ENCODE results near the gene TMEM258.

Gene TMEM258

DNA sequence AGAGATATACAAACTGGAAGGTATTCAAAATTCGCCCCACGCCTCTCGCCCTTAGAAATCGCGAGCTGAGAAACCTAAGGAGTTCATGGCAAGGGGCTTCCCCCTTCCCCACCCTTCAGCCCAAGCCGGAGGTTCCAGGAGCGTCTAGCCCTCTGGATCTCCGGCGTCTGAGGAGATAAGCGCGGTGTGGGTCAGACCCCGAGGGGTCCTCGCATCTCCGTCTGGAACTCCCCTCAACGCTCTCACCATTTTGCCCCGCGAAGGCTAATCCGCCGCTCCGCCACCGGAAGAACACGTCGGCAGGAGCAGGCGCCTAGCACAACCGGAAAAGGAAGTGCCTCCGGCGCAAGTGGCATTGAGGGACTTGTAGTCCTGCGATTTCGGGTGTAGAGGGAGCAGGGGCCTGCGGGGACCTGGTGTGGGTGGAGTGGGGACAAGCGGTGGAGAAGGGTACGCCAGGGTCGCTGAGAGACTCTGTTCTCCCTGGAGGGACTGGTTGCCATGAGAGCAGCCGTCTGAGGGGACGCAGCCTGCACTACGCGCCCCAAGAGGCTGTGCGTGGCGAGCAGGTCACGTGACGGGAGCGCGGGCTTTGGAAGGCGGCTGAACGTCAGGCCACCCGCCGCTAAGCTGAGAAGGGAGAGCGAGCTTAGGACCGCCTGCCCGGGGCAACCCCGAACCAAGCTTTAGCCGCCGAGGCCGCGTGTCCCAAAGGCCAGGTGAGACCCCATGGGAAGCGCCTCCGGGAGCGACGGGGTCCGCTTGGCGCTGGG, at the start of gene TMEM258, which contains the start of gene FEN1:
Gene TMEM258 (minus strand): TSS at position 290 of the 773 bp plus-strand sequence. CDS start 41 bp downstream, at position 249.
Gene FEN1 (plus strand): TSS at position 602 of the 773 bp plus-strand sequence. CDS start 2,451 bp downstream, outside the sequence.
- DNase-seq = peak; percentile 88 to 90

- DNase-seq = no peak
Observed at GRCh38 chr11:61841636-61842527, 49.5 kb upstream of the TMEM258 start.

GRCh38 chr11:61840371-61840770, 48.0 kb upstream of the TMEM258 start:
- DNase-seq = no peak

DNA sequence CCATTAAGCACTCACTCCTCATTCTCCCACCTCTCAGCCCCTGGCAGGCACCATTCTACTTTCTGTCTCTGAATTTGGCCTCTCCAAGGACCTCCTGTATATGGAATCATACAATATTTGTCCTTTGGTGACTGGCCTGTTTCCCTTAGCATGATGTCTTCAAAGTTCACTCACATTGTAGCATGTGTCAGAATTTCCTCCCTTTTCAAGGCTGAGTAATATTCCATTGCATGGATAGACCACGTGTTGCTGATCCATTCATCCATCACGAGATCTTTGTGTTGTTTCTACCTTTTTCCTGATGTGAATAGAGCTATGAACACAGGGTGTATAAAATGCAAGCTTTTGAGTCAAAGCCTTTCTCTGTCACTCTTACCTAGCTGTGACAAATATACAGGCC, 47.3 kb upstream of the TMEM258 start:
- DNase-seq = no peak

DNA sequence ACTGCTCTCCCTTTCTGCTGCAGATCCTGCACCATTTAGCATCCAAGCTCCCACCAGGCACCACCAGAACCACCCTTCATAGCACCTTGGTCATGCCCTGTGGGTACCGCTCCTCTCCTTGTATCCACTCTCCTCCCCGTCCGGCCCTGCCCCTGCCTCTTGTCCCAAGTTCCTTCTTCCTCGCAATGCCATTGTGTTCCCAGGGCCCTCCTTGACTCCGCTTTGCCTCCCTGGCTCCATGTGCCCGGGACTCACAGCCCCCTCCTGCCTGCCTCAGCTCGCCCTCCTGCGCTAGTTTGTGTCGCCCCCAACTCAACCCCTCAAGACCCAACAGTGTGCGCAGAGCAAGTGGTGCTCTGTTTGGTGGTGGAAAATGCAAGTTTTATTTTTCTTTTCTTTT, 46.5 kb upstream of the TMEM258 start:
- no peak for DNase-seq

GRCh38 chr11:61838501-61838900, 46.1 kb upstream of the TMEM258 start:
- DNase-seq = no peak

DNA sequence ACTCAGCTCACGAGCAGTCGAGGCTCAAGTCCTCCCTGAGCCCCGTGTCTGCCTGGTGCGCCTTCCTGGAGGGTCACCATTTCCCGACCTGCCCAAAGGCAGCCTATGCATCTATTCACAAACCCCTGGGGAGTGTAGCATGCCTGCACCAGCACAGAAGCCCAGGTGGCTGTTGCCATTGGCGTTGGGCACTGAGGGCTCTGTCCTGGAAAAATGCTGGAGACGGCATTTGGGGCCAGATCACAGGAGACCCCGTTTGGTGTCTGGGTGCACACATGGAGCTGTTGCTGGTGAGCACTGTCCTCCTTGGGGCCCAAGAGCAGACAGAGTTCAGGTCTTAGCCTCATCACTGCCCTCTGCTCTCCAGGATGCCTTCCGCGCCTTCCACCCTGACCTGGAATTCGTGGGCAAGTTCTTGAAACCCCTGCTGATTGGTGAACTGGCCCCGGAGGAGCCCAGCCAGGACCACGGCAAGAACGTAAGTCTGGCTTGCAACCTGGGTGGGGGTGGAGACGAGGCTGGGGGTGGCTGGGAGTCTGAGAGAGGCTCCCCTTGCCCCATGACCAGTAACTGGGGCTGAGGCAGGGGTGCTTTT, 45.1 kb upstream of the TMEM258 start:
- no peak for DNase-seq

DNA sequence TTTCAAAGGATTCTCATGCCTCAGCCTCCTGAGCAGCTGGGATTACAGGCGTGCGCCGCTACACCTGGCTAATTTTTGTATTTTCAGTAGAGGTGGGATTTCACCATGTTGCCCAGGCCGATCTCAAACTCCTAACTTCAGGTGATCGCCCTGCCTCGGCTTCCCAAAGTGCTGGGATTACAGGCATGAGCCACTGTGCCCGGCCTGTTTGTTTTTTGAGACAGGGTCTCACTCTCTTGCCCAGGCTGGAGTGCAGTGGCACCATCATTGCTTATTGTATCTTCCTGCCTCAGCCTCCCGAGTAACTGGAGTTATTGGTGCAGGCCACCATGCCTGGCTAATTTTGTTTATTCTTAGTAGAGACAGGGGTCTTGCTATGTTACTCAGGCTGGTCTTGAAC, 43.8 kb upstream of the TMEM258 start:
- no peak for DNase-seq

DNA sequence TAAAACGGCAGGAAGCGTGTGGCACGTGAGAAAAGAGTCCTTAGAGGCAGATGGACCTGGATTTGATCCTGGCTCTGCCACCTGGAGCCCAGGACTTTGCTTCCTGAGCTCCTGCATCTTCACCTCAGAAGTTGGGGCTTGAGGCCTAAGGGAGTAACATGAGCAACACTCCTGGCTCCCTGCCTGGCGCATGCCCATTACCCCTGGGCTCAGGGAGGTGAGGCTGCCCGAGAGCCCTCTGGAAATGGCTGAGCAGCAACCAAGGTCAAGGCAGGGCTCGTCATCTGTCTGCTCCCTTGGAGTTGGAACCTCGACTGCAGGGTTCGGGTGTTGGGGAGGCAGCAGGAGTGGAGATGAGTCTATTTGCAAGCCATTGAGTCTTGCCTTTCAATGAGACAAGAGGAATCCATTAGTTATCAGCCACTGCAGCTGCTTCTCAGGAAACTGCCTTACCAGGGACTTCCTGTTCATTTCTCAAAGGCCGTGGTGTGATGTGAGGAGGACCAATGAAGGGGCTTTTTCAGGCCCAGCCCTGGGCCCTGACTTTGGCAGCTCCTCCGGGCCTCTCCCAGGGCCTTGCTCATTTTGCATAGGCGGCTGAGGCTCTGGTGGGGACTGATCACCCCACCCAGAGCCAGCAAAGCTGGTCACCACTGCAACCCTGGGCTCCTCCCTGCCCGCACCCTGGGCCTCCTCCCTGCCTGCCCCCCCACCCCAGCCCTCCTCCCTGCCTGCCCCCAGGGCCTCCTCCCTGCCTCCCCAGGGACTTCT, 42.1 kb upstream of the TMEM258 start:
- DNase-seq = peak; percentile 29 to 33

DNA sequence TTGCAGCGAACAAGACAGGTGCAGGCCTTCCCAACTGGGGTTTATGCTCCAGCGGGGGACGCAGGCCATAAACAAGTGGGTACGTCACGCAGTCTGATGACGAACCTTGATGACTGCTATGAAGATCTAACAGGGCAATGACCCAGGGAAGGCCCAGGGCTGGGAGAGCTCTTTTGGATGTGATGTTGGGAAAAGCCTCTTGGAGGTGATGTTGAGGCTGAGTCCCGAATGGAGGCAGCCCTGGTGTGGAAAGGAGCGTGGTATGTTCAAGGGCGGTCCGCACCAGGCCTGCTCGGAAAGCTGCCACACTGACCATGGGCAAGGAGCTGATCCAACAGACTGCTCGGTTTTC, 41.5 kb upstream of the TMEM258 start:
- no peak for DNase-seq

GRCh38 chr11:61833471-61833870, 41.1 kb upstream of the TMEM258 start:
- no peak for DNase-seq

DNA sequence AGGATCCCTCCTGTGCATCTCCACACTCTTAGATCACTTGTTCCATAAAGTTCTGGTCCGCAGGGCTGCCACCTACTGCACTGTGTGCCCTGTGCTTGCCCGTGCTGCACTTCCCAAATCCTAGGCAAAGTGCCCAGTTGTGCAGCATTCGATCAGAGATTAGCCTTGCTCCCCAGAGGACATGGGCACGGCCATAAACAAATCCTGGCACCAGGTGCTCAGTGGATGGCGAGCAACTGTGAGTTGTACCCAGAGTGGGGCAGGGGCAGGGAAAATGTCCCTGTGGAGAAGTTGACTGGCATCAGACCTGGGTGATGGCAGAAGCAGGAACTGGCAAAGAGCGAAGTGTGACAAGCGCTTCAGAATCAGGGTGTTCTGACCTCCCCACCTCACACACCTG, 40.4 kb upstream of the TMEM258 start:
- DNase-seq = no peak

DNA sequence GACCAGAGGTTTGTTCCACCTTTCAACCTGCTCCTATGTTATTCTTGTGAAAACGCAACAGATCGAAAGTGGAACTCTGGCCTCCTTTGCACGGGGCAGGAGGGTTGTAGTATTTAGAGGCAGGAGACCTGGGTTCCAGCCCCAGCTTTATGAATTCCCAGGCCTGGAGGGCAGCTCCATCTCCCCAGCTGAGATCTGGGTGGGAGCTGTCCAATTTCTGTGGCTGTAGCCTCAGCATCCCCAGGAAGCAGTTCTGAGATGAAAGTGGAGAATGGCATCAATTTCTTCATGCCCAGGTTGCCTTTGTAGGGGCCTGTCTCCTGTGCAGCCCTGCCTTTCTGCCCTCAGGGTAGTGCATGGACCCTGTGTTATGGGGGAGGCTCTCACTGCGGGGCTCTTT, 39.8 kb upstream of the TMEM258 start:
- DNase-seq = no peak

- DNase-seq = no peak
Observed at GRCh38 chr11:61830237-61831105, 38.1 kb upstream of the TMEM258 start.

DNA sequence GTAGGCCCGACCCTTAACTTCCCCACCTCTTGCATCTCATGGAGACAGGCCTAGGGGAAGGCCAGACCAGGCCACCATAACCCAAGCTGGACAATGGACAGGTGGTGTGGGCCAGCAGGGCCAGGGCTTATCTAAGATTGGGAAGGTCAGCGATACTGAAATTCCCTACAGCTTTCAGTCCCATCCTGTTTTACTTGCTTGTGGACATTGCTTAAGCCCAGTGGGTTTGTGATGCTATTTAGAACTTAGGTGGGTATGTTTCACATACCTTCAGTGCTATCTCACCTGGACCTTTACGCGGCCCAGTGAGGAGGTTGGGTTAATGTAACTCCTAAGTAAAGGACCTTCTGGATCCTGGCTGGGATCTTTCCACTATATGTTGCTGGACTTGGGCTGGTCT, 37.4 kb upstream of the TMEM258 start:
- no peak for DNase-seq

- DNase-seq = peak; percentile 29 to 36
Observed at GRCh38 chr11:61828629-61829407, 36.4 kb upstream of the TMEM258 start.

DNA sequence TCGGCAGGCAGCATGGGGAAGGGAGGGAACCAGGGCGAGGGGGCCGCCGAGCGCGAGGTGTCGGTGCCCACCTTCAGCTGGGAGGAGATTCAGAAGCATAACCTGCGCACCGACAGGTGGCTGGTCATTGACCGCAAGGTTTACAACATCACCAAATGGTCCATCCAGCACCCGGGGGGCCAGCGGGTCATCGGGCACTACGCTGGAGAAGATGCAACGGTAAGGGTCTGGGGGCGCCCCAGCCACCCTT, 35.9 kb upstream of the TMEM258 start:
- DNase-seq = no peak

DNA sequence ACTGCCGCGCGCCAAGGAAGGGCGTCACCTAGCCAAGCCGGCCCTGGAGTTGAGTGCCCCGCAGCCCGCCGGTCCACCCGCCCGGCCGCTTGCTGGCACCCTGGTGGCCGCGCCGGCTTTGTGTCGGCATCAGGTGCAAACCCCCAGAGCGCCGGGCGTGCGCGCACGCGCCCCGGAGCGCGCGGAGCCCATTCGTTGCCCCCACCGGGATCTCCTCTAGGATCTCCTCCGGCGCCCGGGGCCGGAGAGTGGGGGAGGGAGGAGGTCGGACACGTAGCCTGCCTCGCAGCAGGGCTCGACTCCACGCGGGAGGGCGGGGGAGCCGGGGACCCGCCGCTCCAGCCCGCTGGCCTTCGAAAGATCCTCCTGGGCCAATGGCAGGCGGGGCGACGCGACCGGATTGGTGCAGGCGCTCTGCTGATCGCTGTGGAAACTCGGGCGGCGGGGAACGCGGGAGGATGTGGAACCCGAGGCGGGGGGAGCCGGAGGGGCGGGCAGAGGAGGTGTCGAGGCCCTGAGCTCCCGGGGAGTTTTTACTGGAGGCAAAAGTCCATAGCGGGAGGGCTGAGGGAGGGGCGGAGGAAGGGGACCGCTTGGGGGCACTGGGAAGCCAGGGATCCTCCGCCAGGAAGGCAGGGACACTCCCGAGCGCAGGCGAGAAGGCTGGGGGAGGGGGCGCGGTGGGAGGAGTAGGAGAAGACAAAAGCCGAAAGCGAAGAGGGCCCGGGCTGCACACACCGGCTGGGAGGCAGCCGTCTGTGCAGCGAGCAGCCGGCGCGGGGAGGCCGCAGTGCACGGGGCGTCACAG, 35.4 kb upstream of the TMEM258 start, which contains the start of gene FADS2:
Gene FADS2 (plus strand): TSS at position 730 of the 808 bp plus-strand sequence. CDS start 91 bp downstream, outside the sequence.
- DNase-seq = peak; percentile 77 to 84

DNA sequence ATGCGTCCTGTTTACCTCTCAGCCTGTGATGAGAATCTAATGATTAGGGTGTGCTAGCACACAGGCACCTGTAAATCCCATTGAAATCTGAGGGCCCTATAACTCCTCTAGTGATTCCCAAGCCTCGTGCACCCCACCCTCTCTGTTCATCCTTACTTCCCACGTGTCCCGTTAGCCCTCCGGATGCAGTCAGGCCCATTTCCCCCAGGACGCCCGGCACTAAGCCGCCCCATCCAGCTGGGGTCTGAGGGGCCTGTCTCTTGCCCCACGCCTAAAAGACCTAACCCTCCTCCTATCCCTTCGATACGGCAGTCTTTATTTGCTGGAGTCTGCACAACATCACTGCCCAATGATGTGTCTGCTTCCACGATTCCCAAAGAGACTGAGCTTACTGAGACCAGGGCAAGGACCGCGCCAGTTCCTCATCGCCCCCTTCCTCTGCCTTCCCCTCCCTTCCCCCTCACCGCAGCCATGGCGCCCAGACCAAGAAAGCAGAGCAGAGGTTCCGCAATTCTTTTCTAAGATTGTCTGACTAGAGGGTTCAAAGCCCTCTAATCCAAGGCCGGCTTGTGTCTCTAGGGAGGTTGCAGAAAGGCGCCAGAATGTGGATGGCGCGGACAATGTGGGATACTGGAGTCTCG, 34.7 kb upstream of the TMEM258 start:
- no peak for DNase-seq

DNA sequence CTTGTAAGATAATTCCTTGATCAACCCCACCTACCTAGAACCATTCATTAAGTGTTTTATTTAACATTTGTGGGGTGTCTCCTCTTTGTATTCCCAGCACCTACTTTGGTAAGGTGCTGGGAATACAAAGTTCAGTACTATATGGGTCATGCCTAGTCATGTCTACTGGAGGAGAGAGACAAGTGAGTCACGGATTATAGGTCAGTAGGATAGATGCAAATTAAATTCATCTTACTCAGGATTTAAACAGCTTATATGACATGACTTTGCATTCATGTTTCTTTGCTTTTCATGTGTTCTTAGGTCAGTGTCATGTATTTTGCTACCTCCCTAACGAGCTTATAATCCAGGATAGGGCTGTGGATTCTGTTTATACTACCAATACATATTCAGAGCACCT, 27.8 kb upstream of the TMEM258 start:
- DNase-seq = no peak

All from activated CD4-positive, alpha-beta T cell treated with anti-CD3 and anti-CD28 coated beads, Interleukin-2, amount 50 U/mL, for 48 hours (primary cell).